Measurements from ENCODE around the gene SMIM29.

Gene SMIM29

GRCh38 chr6:34285448-34286164 lies 36.8 kb upstream of the SMIM29 start:
- peak overlapping the region; percentile 35 for H3K27ac ChIP-seq
- no peak overlapping the region for H3K4me3 ChIP-seq (ENCODE audit: low read depth, low read length)
- no peak for TF ChIP-seq CTCF (IDR thresholded peaks at IDR 0.05; ENCODE audit: low read depth, low read length, missing control alignments)
- DNase-seq = no peak
- no peaks in the 10 kb centered on the region for H3K27me3 ChIP-seq (replicated peaks)
- in situ Hi-C loops (cut with HindIII; ENCODE audit: low pct_ligation_motif_present, low sequenced_read_pairs) = no loop called here
- peaks cover 7% of the 10 kb centered on the region for H3K36me3 ChIP-seq (replicated peaks)

GRCh38 chr6:34284563-34285447 lies 36.0 kb upstream of the SMIM29 start:
- Histone ChIP-seq H3K27ac (peak overlapping the region; percentile 35), H3K27me3 (replicated peaks) (no peaks in the 10 kb centered on the region), H3K36me3 (replicated peaks) (peaks cover 8% of the 10 kb centered on the region), H3K4me3 (ENCODE audit: low read depth, low read length) (no peak overlapping the region)
- peak; percentile 61 for DNase-seq
- in situ Hi-C loops (cut with HindIII; ENCODE audit: low pct_ligation_motif_present, low sequenced_read_pairs) = no loop called here
- TF ChIP-seq CTCF (IDR thresholded peaks at IDR 0.05; ENCODE audit: low read depth, low read length, missing control alignments) = no peak

GRCh38 chr6:34281702-34282334 lies 33.0 kb upstream of the SMIM29 start:
- no peak for TF ChIP-seq CTCF (IDR thresholded peaks at IDR 0.05; ENCODE audit: low read depth, low read length, missing control alignments)
- no peaks in the 10 kb centered on the region for H3K27me3 ChIP-seq (replicated peaks)
- in situ Hi-C loops (cut with HindIII; ENCODE audit: low pct_ligation_motif_present, low sequenced_read_pairs) = no loop called here
- no peak overlapping the region for H3K4me3 ChIP-seq (ENCODE audit: low read depth, low read length)
- peaks cover 2% of the 10 kb centered on the region for H3K36me3 ChIP-seq (replicated peaks)
- DNase-seq = no peak
- H3K27ac ChIP-seq = no peak overlapping the region

DNA sequence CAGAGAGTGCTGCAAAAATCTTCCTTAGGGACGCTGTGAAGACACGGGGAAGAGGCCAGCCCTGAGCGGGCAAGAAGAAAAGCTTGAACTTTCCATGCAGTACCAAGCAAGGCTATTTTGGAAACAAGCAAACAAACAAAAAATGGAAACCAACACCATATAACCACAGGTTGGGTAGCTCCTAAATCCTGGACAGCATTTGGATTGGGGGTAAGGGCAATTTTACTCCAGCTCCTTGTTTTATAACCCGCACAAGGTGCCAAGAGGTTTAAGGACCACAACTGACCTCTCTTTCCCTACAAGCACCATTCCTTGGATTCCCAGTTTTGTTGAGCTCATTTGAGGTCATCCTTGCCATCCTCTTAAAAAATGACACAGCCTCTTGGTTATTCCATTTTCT lies 31.4 kb upstream of the SMIM29 start:
- in situ Hi-C loops (cut with HindIII; ENCODE audit: low pct_ligation_motif_present, low sequenced_read_pairs) = no loop called here
- no peaks in the 10 kb centered on the region for H3K27me3 ChIP-seq (replicated peaks)
- no peak overlapping the region for H3K27ac ChIP-seq
- H3K36me3 ChIP-seq (replicated peaks) = peaks cover 2% of the 10 kb centered on the region
- TF ChIP-seq CTCF (IDR thresholded peaks at IDR 0.05; ENCODE audit: low read depth, low read length, missing control alignments) = no peak
- H3K4me3 ChIP-seq (ENCODE audit: low read depth, low read length) = no peak overlapping the region
- DNase-seq = no peak

DNA sequence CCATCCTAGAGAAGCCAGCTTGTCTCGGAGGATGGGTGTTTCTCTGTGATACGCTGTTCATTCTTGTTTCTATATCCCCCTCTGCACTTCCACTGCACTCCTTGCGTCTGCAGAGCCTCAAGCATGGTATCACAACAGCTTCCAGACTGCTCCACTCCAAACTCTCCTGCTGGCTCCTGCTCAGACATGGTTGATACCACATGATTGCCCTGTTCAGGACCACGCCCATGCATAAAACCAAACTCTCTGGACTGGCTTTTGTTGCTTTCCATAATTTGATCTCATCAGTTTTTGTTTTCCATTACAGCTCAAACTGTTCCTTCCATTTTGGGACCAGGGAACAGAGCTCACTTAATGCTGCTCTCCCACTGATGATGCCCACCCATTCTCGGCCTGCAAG lies 30.0 kb upstream of the SMIM29 start:
- in situ Hi-C loops (cut with HindIII; ENCODE audit: low pct_ligation_motif_present, low sequenced_read_pairs) = no loop called here
- no peak for DNase-seq
- H3K27me3 ChIP-seq (replicated peaks) = no peaks in the 10 kb centered on the region
- H3K36me3 ChIP-seq (replicated peaks) = peaks cover 2% of the 10 kb centered on the region
- no peak for TF ChIP-seq CTCF (IDR thresholded peaks at IDR 0.05; ENCODE audit: low read depth, low read length, missing control alignments)
- H3K4me3 ChIP-seq (ENCODE audit: low read depth, low read length) = no peak overlapping the region
- H3K27ac ChIP-seq = no peak overlapping the region

Data from brain microvascular endothelial cell (primary cell).